Mammary epithelial cell (primary cell): ENCODE measurements around the gene ZCCHC9.

Source experiments
- EZH2 ChIP-seq: IDR thresholded peaks from 2 replicates; pipeline ENCODE4 v1.6.1; 2012; ENCODE audit warnings: low read length, inconsistent platforms, borderline replicate concordance
- TF ChIP-seq, protein P1 (sequence below), 2 donors: IDR thresholded peaks in 1 of 2; conservative IDR thresholded peaks in 1 of 2; 2 replicates each; pipeline ENCODE4 v1.5.1; 2011 to 2012; ENCODE audit warnings: inconsistent platforms in 2 of 2, low read length in 2 of 2, mild to moderate bottlenecking in 2 of 2, control low read depth in 1 of 2, low read depth in 1 of 2; ENCODE audit not compliant: insufficient read depth in 1 of 2; ENCODE audit errors: extremely low read depth in 1 of 2

DNA sequence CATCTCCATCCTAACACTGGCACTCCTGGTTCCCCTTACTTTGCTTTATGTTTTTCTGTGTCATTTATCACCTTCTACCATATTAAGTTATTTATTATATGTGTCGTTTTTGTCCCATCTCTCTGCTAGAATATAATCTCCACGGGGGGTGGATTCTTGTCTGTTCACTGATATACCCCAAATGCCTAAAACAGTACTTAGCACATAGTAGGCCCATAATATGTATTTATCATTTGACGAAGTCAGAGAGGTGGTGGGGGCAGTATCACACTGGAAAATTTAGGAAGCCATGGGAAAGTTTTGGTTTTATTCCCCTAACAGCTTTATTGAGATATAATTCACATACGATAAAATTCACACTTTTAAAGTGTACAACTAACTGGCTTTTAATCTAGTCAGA is 14.4 kb downstream of the ZCCHC9 start:
- TF ChIP-seq, protein P1, sequence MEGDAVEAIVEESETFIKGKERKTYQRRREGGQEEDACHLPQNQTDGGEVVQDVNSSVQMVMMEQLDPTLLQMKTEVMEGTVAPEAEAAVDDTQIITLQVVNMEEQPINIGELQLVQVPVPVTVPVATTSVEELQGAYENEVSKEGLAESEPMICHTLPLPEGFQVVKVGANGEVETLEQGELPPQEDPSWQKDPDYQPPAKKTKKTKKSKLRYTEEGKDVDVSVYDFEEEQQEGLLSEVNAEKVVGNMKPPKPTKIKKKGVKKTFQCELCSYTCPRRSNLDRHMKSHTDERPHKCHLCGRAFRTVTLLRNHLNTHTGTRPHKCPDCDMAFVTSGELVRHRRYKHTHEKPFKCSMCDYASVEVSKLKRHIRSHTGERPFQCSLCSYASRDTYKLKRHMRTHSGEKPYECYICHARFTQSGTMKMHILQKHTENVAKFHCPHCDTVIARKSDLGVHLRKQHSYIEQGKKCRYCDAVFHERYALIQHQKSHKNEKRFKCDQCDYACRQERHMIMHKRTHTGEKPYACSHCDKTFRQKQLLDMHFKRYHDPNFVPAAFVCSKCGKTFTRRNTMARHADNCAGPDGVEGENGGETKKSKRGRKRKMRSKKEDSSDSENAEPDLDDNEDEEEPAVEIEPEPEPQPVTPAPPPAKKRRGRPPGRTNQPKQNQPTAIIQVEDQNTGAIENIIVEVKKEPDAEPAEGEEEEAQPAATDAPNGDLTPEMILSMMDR (conservative IDR thresholded peaks at IDR 0.05 in 1 of 2, IDR thresholded peaks at IDR 0.05 in 1 of 2; ENCODE audit: extremely low read depth in 1 of 2, insufficient read depth in 1 of 2, low read depth in 1 of 2, low read length in 2 of 2) = no peak
- no peak for TF ChIP-seq EZH2
